Diencephalon (tissue), 1 donor: Measurements from ENCODE around the gene ARHGAP23. TPM values are rescaled to one million over a fixed set of nuclear protein-coding genes. Genes with fewer than 3 reads are reported as not detected.

Experiments used
- total RNA-seq: library from RNA; depleted of rRNA; stranded (reverse); fragments of >200 nt; gene quantifications from one replicate; pipeline ENCODE4 v1.2.3, GENCODE V29; 2014

ARHGAP23 gene
- 51.2 TPM for total RNA-seq

GRCh38 chr17:38428112-38428642 lies at the start of gene ARHGAP23:
Gene ARHGAP23, plus strand, starts transcription at chr17:38428464. Its CDS starts 22 bp downstream, at chr17:38428486.

Other genes with a start within 250 kb of the ARHGAP23 start
- gene TBC1D3, start 235.9 kb upstream of the ARHGAP23 start, total RNA-seq, result not detected
- gene MRPL45, start 131.3 kb upstream of the ARHGAP23 start, total RNA-seq, result 20.3 TPM
- gene GPR179, start 84.5 kb upstream of the ARHGAP23 start, total RNA-seq, result 4.6 TPM
- gene SOCS7, start 76.6 kb upstream of the ARHGAP23 start, total RNA-seq, result 44.1 TPM
- gene SRCIN1, start 177.5 kb downstream of the ARHGAP23 start, total RNA-seq, result 33.7 TPM
- 0.92 TPM for gene EPOP, start 246.5 kb downstream of the ARHGAP23 start, total RNA-seq